Astrocyte (in vitro differentiated cells and primary cell): ENCODE data around the gene CDH23. TPM values are rescaled to one million over a fixed set of nuclear protein-coding genes. Genes with fewer than 3 reads are reported as not detected.

Source experiments
- DNase-seq: peaks from one replicate; pipeline ENCODE4 v3.0.0-alpha.2; 2010; ENCODE audit warnings: low read depth
- FAIRE-seq: peaks from 2 replicates; lab custom pipeline; 2011; peaks lifted over from hg19 to GRCh38; lab: Jason Lieb, UNC
- H2AFZ ChIP-seq: 2 replicates; pipeline ENCODE4 v1.6.0; 2012; ENCODE audit warnings: low read depth, low read length, inconsistent platforms
- H3K27ac ChIP-seq: 2 replicates; pipeline ENCODE4 v1.5.1; 2011; ENCODE audit warnings: low read depth, low read length, inconsistent platforms
- H3K27me3 ChIP-seq: 2 replicates; pipeline ENCODE4 v1.6.0; 2011; ENCODE audit warnings: low read length, inconsistent platforms; ENCODE audit not compliant: insufficient read depth
- H3K36me3 ChIP-seq: 2 replicates; pipeline ENCODE4 v1.5.1; 2011; ENCODE audit warnings: low read length, inconsistent platforms; ENCODE audit not compliant: insufficient read depth
- H3K4me1 ChIP-seq: 2 replicates; pipeline ENCODE4 v1.5.1; 2011; ENCODE audit warnings: low read length, inconsistent platforms; ENCODE audit not compliant: insufficient read depth
- H3K4me2 ChIP-seq: 2 replicates; pipeline ENCODE4 v1.6.0; 2012; ENCODE audit warnings: low read length, inconsistent platforms
- H3K4me3 ChIP-seq: 2 replicates; pipeline ENCODE4 v1.5.1; 2011; ENCODE audit warnings: low read depth, mild to moderate bottlenecking, low read length, inconsistent platforms; ENCODE audit not compliant: insufficient read depth
- H3K79me2 ChIP-seq: 2 replicates; pipeline ENCODE4 v1.6.0; 2012; ENCODE audit warnings: mild to moderate bottlenecking, low read length, inconsistent platforms; ENCODE audit not compliant: insufficient read depth
- H3K9ac ChIP-seq: 2 replicates; pipeline ENCODE4 v1.6.0; 2012; ENCODE audit warnings: mild to moderate bottlenecking, low read length, inconsistent platforms
- H3K9me3 ChIP-seq: 2 replicates; pipeline ENCODE4 v1.5.1; 2012; ENCODE audit warnings: low read depth, mild to moderate bottlenecking, low read length, inconsistent platforms; ENCODE audit not compliant: insufficient read depth
- H4K20me1 ChIP-seq: 2 replicates; pipeline ENCODE4 v1.6.0; 2012; ENCODE audit warnings: low read length, inconsistent platforms; ENCODE audit not compliant: insufficient read depth
- H3K27ac Mint-ChIP-seq: one replicate; pipeline ENCODE4 v1.8.0; 2021; ENCODE audit warnings: mild to moderate bottlenecking, mixed read lengths; ENCODE audit not compliant: unreplicated experiment
- H3K27me3 Mint-ChIP-seq: one replicate; pipeline ENCODE4 v1.8.0; 2021; ENCODE audit warnings: low read depth, mixed read lengths; ENCODE audit not compliant: unreplicated experiment
- H3K36me3 Mint-ChIP-seq: one replicate; pipeline ENCODE4 v1.8.0; 2021; ENCODE audit warnings: low read depth, mixed read lengths; ENCODE audit not compliant: unreplicated experiment
- H3K4me1 Mint-ChIP-seq: one replicate; pipeline ENCODE4 v1.8.0; 2021; ENCODE audit warnings: low read depth, mixed read lengths; ENCODE audit not compliant: unreplicated experiment
- H3K4me3 Mint-ChIP-seq: one replicate; pipeline ENCODE4 v1.8.0; 2021; ENCODE audit warnings: mild to moderate bottlenecking, moderate library complexity, mixed read lengths; ENCODE audit not compliant: unreplicated experiment
- H3K9me3 Mint-ChIP-seq: one replicate; pipeline ENCODE4 v1.8.0; 2021; ENCODE audit warnings: mild to moderate bottlenecking, mixed read lengths; ENCODE audit not compliant: unreplicated experiment
- CTCF ChIP-seq: IDR thresholded peaks from 2 replicates; pipeline ENCODE4 v1.5.1; 2011; ENCODE audit warnings: low read depth, mild to moderate bottlenecking, inconsistent platforms, low read length, moderate library complexity; ENCODE audit not compliant: insufficient read depth
- EZH2 ChIP-seq: IDR thresholded peaks from 2 replicates; pipeline ENCODE4 v1.6.1; 2012; ENCODE audit warnings: mild to moderate bottlenecking, low read length, inconsistent platforms; ENCODE audit not compliant: insufficient read depth
- total RNA-seq: library from RNA; stranded (reverse); gene quantifications from 2 replicates; pipeline ENCODE4 v1.2.1, GENCODE V29; 2021

CDH23 gene
- total RNA-seq, 1 donor from 2014 or later: not detected

GRCh38 chr10:71523756-71524155, 127.0 kb downstream of the CDH23 start:
- TF ChIP-seq CTCF: no peak
- no peak for TF ChIP-seq EZH2
- Histone ChIP-seq H3K4me3 (no peak overlapping the region), H4K20me1 (no peaks in the 10 kb centered on the region), H3K79me2 (no peaks in the 10 kb centered on the region), H3K4me1 (peaks cover 31% of the 10 kb centered on the region), H3K9ac (no peak overlapping the region), H3K9me3 (no peaks in the 10 kb centered on the region), H3K27ac (no peak overlapping the region), H2AFZ (no peak overlapping the region), H3K36me3 (no peaks in the 10 kb centered on the region), H3K27me3 (peaks cover 17% of the 10 kb centered on the region), H3K4me2 (no peak overlapping the region)
- Mint-ChIP-seq H3K36me3 (no peaks in the 10 kb centered on the region), H3K9me3 (no peaks in the 10 kb centered on the region), H3K4me3 (no peak overlapping the region), H3K27ac (no peak overlapping the region), H3K27me3 (peaks cover 49% of the 10 kb centered on the region), H3K4me1 (peaks cover 20% of the 10 kb centered on the region)
- DNase-seq: no peak
- FAIRE-seq: no peak

GRCh38 chr10:71525092-71525491, 128.4 kb downstream of the CDH23 start:
- peaks cover 17% of the 10 kb centered on the region for H3K27me3 ChIP-seq
- H3K9me3 ChIP-seq: no peaks in the 10 kb centered on the region
- Mint-ChIP-seq H3K9me3 (no peaks in the 10 kb centered on the region), H3K27me3 (peaks cover 56% of the 10 kb centered on the region), H3K36me3 (no peaks in the 10 kb centered on the region), H3K27ac (no peak overlapping the region), H3K4me3 (no peak overlapping the region), H3K4me1 (peaks cover 17% of the 10 kb centered on the region)
- no peak overlapping the region for H3K4me2 ChIP-seq
- no peak overlapping the region for H3K9ac ChIP-seq
- DNase-seq (no peak), FAIRE-seq (no peak)
- no peak overlapping the region for H2AFZ ChIP-seq
- H3K4me3 ChIP-seq: no peak overlapping the region
- TF ChIP-seq EZH2 (no peak), CTCF (no peak)
- H3K36me3 ChIP-seq: no peaks in the 10 kb centered on the region
- H3K4me1 ChIP-seq: peaks cover 28% of the 10 kb centered on the region
- H4K20me1 ChIP-seq: no peaks in the 10 kb centered on the region
- H3K27ac ChIP-seq: no peak overlapping the region
- H3K79me2 ChIP-seq: no peaks in the 10 kb centered on the region

- Mint-ChIP-seq H3K27me3 (peaks cover 56% of the 10 kb centered on the region), H3K9me3 (no peaks in the 10 kb centered on the region), H3K27ac (no peak overlapping the region), H3K36me3 (no peaks in the 10 kb centered on the region), H3K4me1 (peaks cover 15% of the 10 kb centered on the region), H3K4me3 (no peak overlapping the region)
- Histone ChIP-seq H3K9ac (no peak overlapping the region), H3K27ac (no peak overlapping the region), H2AFZ (no peak overlapping the region), H3K4me1 (peaks cover 22% of the 10 kb centered on the region), H3K9me3 (no peaks in the 10 kb centered on the region), H3K79me2 (no peaks in the 10 kb centered on the region), H3K27me3 (peaks cover 17% of the 10 kb centered on the region), H3K4me3 (no peak overlapping the region), H3K4me2 (no peak overlapping the region), H4K20me1 (no peaks in the 10 kb centered on the region), H3K36me3 (no peaks in the 10 kb centered on the region)
- no peak for FAIRE-seq
- no peak for DNase-seq
- TF ChIP-seq EZH2: no peak
- no peak for TF ChIP-seq CTCF
Observed at GRCh38 chr10:71525721-71526120, 129.0 kb downstream of the CDH23 start.
